H9 (cell line): ENCODE data around the gene CETP. TPM values are rescaled to one million over a fixed set of nuclear protein-coding genes. Genes with fewer than 3 reads are reported as not detected.

ENCODE experiments used
- DNase-seq: peaks from one replicate; pipeline ENCODE4 v3.0.0-alpha.2; 2017
- H2AFZ ChIP-seq: one replicate; pipeline ENCODE4 v1.6.1; 2013; ENCODE audit warnings: mild to moderate bottlenecking, low read length, control low read depth, moderate library complexity
- H2AK5ac ChIP-seq: 2 replicates; pipeline ENCODE4 v1.6.1; 2013; ENCODE audit warnings: low read length, control low read depth, mixed read lengths; ENCODE audit not compliant: insufficient read length
- H2BK120ac ChIP-seq: one replicate; pipeline ENCODE4 v1.6.1; 2013; ENCODE audit warnings: low read depth, mild to moderate bottlenecking, low read length, control low read depth, inconsistent platforms; ENCODE audit not compliant: poor library complexity, severe bottlenecking
- H2BK12ac ChIP-seq: 2 replicates; pipeline ENCODE4 v1.6.1; 2013; ENCODE audit warnings: low read length, control low read depth, mixed read lengths, low read depth; ENCODE audit not compliant: insufficient read length
- H2BK15ac ChIP-seq: 2 replicates; pipeline ENCODE4 v1.6.1; 2013; ENCODE audit warnings: low read depth, low read length, control low read depth
- H2BK20ac ChIP-seq: one replicate; pipeline ENCODE4 v1.6.1; 2013; ENCODE audit warnings: low read depth, mild to moderate bottlenecking, low read length, control low read depth, inconsistent platforms; ENCODE audit not compliant: poor library complexity, severe bottlenecking
- H2BK5ac ChIP-seq: 2 replicates; pipeline ENCODE4 v1.6.1; 2013; ENCODE audit warnings: low read length, control low read depth, mixed read lengths; ENCODE audit not compliant: insufficient read length
- H3K14ac ChIP-seq: 2 replicates; pipeline ENCODE4 v1.6.1; 2013; ENCODE audit warnings: low read length, control low read depth; ENCODE audit not compliant: insufficient read depth
- H3K18ac ChIP-seq: 2 replicates; pipeline ENCODE4 v1.6.1; 2013; ENCODE audit warnings: low read depth, mild to moderate bottlenecking, mixed read lengths, low read length, control low read depth; ENCODE audit not compliant: insufficient read length
- H3K23ac ChIP-seq: 2 replicates; pipeline ENCODE4 v1.6.1; 2013; ENCODE audit warnings: low read length, control low read depth, mixed read lengths, low read depth; ENCODE audit not compliant: insufficient read length
- H3K23me2 ChIP-seq: 2 replicates; pipeline ENCODE4 v1.6.1; 2013; ENCODE audit warnings: low read depth, mild to moderate bottlenecking, mixed read lengths, low read length, control low read depth; ENCODE audit not compliant: insufficient read length, poor library complexity, severe bottlenecking
- H3K27ac ChIP-seq: 2 replicates; pipeline ENCODE4 v1.5.1; 2013; ENCODE audit warnings: low read length, control low read depth, mixed read lengths, low read depth; ENCODE audit not compliant: insufficient read length
- H3K27me3 ChIP-seq: 2 replicates; pipeline ENCODE4 v1.6.1; 2013; ENCODE audit warnings: low read length, control low read depth, inconsistent platforms; ENCODE audit not compliant: insufficient read depth
- H3K4ac ChIP-seq: 2 replicates; pipeline ENCODE4 v1.6.1; 2013; ENCODE audit warnings: low read depth, mild to moderate bottlenecking, control low read depth, inconsistent platforms, low read length, moderate library complexity
- H3K4me1 ChIP-seq: 2 replicates; pipeline ENCODE4 v1.6.1; 2013; ENCODE audit warnings: low read length, control low read depth, inconsistent platforms; ENCODE audit not compliant: insufficient read depth
- H3K4me2 ChIP-seq: 2 replicates; pipeline ENCODE4 v1.6.1; 2013; ENCODE audit warnings: low read length, control low read depth, mixed read lengths; ENCODE audit not compliant: insufficient read length, insufficient read depth
- H3K56ac ChIP-seq: 2 replicates; pipeline ENCODE4 v1.6.1; 2013; ENCODE audit warnings: low read depth, mild to moderate bottlenecking, mixed read lengths, low read length, control low read depth; ENCODE audit not compliant: insufficient read length
- H3K79me1 ChIP-seq: 2 replicates; pipeline ENCODE4 v1.6.1; 2013; ENCODE audit warnings: low read depth, mild to moderate bottlenecking, moderate library complexity, low read length, control low read depth, inconsistent platforms; ENCODE audit not compliant: insufficient read depth, poor library complexity, severe bottlenecking
- H3K79me2 ChIP-seq: 2 replicates; pipeline ENCODE4 v1.6.1; 2013; ENCODE audit warnings: low read length, control low read depth, inconsistent platforms; ENCODE audit not compliant: insufficient read depth
- H3K9ac ChIP-seq: 2 replicates; pipeline ENCODE4 v1.6.1; 2013; ENCODE audit warnings: low read length, control low read depth, mixed read lengths; ENCODE audit not compliant: insufficient read length; ENCODE audit errors: extremely low read depth
- H3K9me3 ChIP-seq: one replicate; pipeline ENCODE4 v1.6.1; 2013; ENCODE audit warnings: low read depth, low read length, inconsistent platforms; ENCODE audit not compliant: control insufficient read depth
- H3T11ph ChIP-seq: one replicate; pipeline ENCODE4 v1.6.1; 2013; ENCODE audit warnings: mild to moderate bottlenecking, low read length, control low read depth, inconsistent platforms
- H4K20me1 ChIP-seq: one replicate; pipeline ENCODE4 v1.6.1; 2013; ENCODE audit not compliant: control insufficient read depth, insufficient read length, insufficient read depth
- H4K5ac ChIP-seq: 2 replicates; pipeline ENCODE4 v1.6.1; 2013; ENCODE audit warnings: low read depth, mild to moderate bottlenecking, mixed read lengths, low read length, control low read depth; ENCODE audit not compliant: insufficient read length
- H4K8ac ChIP-seq: replicated peaks from 2 replicates; pipeline ENCODE4 v1.6.1; 2013; ENCODE audit warnings: low read length, control low read depth, mixed read lengths, low read depth; ENCODE audit not compliant: insufficient read length
- H4K91ac ChIP-seq: 2 replicates; pipeline ENCODE4 v1.6.1; 2013; ENCODE audit warnings: low read depth, mild to moderate bottlenecking, moderate library complexity, mixed read lengths, low read length, control low read depth; ENCODE audit not compliant: insufficient read length
- H3K27ac Mint-ChIP-seq, 3 experiments: 2 replicates in 2 of 3; 3 replicates in 1 of 3; pipeline ENCODE4 v1.8.0; 2020 to 2021; ENCODE audit warnings: mixed read lengths in 3 of 3, mild to moderate bottlenecking in 1 of 3, moderate library complexity in 1 of 3
- H3K27me3 Mint-ChIP-seq: 2 replicates; pipeline ENCODE4 v1.8.0; 2021; ENCODE audit warnings: low read depth, mild to moderate bottlenecking, moderate library complexity, mixed read lengths
- H3K36me3 Mint-ChIP-seq, 3 experiments: 2 replicates in 2 of 3; 3 replicates in 1 of 3; pipeline ENCODE4 v1.8.0; 2020 to 2021; ENCODE audit warnings: low read depth in 3 of 3, mixed read lengths in 3 of 3; ENCODE audit not compliant: insufficient read depth in 1 of 3
- H3K4me1 Mint-ChIP-seq, 2 experiments: 2 replicates each; pipeline ENCODE4 v1.8.0; 2020; ENCODE audit warnings: mixed read lengths in 2 of 2
- H3K4me3 Mint-ChIP-seq, 2 experiments: 2 replicates in 1 of 2; 3 replicates in 1 of 2; pipeline ENCODE4 v1.8.0; 2020 to 2021; ENCODE audit warnings: mild to moderate bottlenecking in 2 of 2, mixed read lengths in 2 of 2, moderate library complexity in 1 of 2
- H3K9me3 Mint-ChIP-seq, 2 experiments: 2 replicates in 1 of 2; 3 replicates in 1 of 2; pipeline ENCODE4 v1.8.0; 2020; ENCODE audit warnings: mild to moderate bottlenecking in 2 of 2, mixed read lengths in 2 of 2, moderate library complexity in 1 of 2
- WGBS: extraction: QIAGEN DNeasy Blood & Tissue Kit; methylation state at CpG from one replicate; pipeline ENCODE4 v1.1.7; 2013; ENCODE audit warnings: missing lambda C conversion rate, low lambda C conversion rate, mixed read lengths; ENCODE audit not compliant: insufficient read length; ENCODE audit errors: extremely low coverage; 5-methylcytosine and 5-hydroxymethylcytosine counted together
- total RNA-seq: library from RNA; stranded (reverse); gene quantifications from 2 replicates; pipeline ENCODE4 v1.2.1, GENCODE V29; 2021
- TF ChIP-seq, protein P1 (sequence below): fragments of 200-600 bp; sonication (generic); conservative IDR thresholded peaks from 3 replicates; pipeline ENCODE4 v1.8.0; 2021; ENCODE audit warnings: antibody characterized with exemption, mild to moderate bottlenecking

CETP gene
- total RNA-seq, 1 experiment from 2014 or later: not detected

DNA sequence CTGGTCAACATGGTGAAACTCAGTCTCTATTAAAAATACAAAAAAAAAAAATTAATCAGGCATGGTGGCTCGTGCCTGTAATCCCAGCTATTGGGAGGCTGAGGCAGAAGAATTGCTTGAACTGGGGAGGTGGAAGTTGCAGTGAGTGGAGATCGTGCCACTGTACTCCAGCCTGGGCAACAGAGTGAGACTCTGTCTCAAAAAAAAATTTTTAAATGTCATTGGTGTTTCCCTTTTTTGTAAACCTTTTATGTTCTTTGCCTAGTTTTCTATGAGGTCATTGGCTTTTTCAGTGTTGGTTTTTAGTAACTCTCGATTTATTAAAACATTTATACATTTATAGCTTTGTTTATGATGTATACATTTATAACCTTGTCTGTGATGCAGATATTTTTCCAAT lies 45.8 kb downstream of the CETP start:
- no peaks in the 10 kb centered on the region for H3K36me3 Mint-ChIP-seq
- H3K4ac ChIP-seq: no peak overlapping the region
- no peak overlapping the region for H3K14ac ChIP-seq
- H4K91ac ChIP-seq: no peak overlapping the region
- no peak overlapping the region for H2AFZ ChIP-seq
- no peaks in the 10 kb centered on the region; the same call in 1 of the 2 replicates for H3K27me3 Mint-ChIP-seq
- H2BK20ac ChIP-seq: no peak overlapping the region
- H4K20me1 ChIP-seq: no peaks in the 10 kb centered on the region
- H2BK12ac ChIP-seq: no peak overlapping the region
- H3K9me3 ChIP-seq: no peaks in the 10 kb centered on the region
- TF ChIP-seq, protein P1, sequence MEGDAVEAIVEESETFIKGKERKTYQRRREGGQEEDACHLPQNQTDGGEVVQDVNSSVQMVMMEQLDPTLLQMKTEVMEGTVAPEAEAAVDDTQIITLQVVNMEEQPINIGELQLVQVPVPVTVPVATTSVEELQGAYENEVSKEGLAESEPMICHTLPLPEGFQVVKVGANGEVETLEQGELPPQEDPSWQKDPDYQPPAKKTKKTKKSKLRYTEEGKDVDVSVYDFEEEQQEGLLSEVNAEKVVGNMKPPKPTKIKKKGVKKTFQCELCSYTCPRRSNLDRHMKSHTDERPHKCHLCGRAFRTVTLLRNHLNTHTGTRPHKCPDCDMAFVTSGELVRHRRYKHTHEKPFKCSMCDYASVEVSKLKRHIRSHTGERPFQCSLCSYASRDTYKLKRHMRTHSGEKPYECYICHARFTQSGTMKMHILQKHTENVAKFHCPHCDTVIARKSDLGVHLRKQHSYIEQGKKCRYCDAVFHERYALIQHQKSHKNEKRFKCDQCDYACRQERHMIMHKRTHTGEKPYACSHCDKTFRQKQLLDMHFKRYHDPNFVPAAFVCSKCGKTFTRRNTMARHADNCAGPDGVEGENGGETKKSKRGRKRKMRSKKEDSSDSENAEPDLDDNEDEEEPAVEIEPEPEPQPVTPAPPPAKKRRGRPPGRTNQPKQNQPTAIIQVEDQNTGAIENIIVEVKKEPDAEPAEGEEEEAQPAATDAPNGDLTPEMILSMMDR: no peak
- H2BK5ac ChIP-seq: no peak overlapping the region
- no peak overlapping the region for H4K5ac ChIP-seq
- no peak overlapping the region for H3T11ph ChIP-seq
- H3K27ac ChIP-seq: no peak overlapping the region
- H4K8ac ChIP-seq: no peak overlapping the region
- H3K56ac ChIP-seq: no peak overlapping the region
- H3K79me2 ChIP-seq: no peaks in the 10 kb centered on the region
- no peaks in the 10 kb centered on the region for H3K23me2 ChIP-seq
- H3K4me1 Mint-ChIP-seq: peaks cover 17 to 20% of the 10 kb centered on the region in 2 experiments
- H2BK15ac ChIP-seq: no peak overlapping the region
- H3K4me2 ChIP-seq: no peak overlapping the region
- no peaks in the 10 kb centered on the region for H3K9me3 Mint-ChIP-seq
- H3K27ac Mint-ChIP-seq: no peak overlapping the region
- DNase-seq: no peak
- peaks cover 3% of the 10 kb centered on the region; the same call in 1 of the 2 replicates for H3K4me1 ChIP-seq
- no peak overlapping the region for H2BK120ac ChIP-seq
- H3K27me3 ChIP-seq: peaks cover 2% of the 10 kb centered on the region; the same call in 1 of the 2 replicates
- H3K18ac ChIP-seq: no peak overlapping the region
- H3K9ac ChIP-seq: no peak overlapping the region
- no peak overlapping the region for H2AK5ac ChIP-seq
- H3K23ac ChIP-seq: no peak overlapping the region
- WGBS: no CpG with 5 or more reads among the region's 3 CpGs
- no peaks in the 10 kb centered on the region for H3K79me1 ChIP-seq
- H3K4me3 Mint-ChIP-seq: no peak overlapping the region
